IMR-90 (cell line): ENCODE results near the gene PLCG2.

Source experiments
- BHLHE40 ChIP-seq: fragments of 150-350 bp; IDR thresholded peaks from 2 replicates; pipeline ENCODE4 v1.6.1; 2016; ENCODE audit warnings: mild to moderate bottlenecking, low read depth, low read length
- CHD1 ChIP-seq: IDR thresholded peaks from 2 replicates; pipeline ENCODE4 v1.6.1; 2012; ENCODE audit warnings: low read depth, low read length, improper control_type of control experiment
- CTCF ChIP-seq: conservative IDR thresholded peaks from 2 replicates; pipeline ENCODE4 v1.5.1; 2012; ENCODE audit warnings: mild to moderate bottlenecking, low read depth, low read length, improper control_type of control experiment
- FOS ChIP-seq: fragments of 150-350 bp; IDR thresholded peaks from 2 replicates; pipeline ENCODE4 v1.6.1; 2016; ENCODE audit warnings: low read depth, low read length
- MAFK ChIP-seq: IDR thresholded peaks from 2 replicates; pipeline ENCODE4 v1.6.1; 2012; ENCODE audit warnings: low read depth, low read length, improper control_type of control experiment
- MXI1 ChIP-seq: IDR thresholded peaks from 2 replicates; pipeline ENCODE4 v1.6.1; 2012; ENCODE audit warnings: low read depth, mild to moderate bottlenecking, low read length, moderate library complexity, borderline replicate concordance
- NFE2L2 ChIP-seq: fragments of 150-350 bp; IDR thresholded peaks from 2 replicates; pipeline ENCODE4 v1.6.1; 2016; ENCODE audit warnings: low read depth, mild to moderate bottlenecking, low read length
- POLR2A ChIP-seq: IDR thresholded peaks from 2 replicates; pipeline ENCODE4 v1.6.1; 2012; ENCODE audit warnings: mild to moderate bottlenecking, low read depth, low read length
- RAD21 ChIP-seq: IDR thresholded peaks from 2 replicates; pipeline ENCODE4 v1.6.1; 2012; ENCODE audit warnings: low read length, improper control_type of control experiment
- RCOR1 ChIP-seq: IDR thresholded peaks from 2 replicates; pipeline ENCODE4 v1.6.1; 2012; ENCODE audit warnings: mild to moderate bottlenecking, low read length, improper control_type of control experiment; ENCODE audit not compliant: insufficient replicate concordance
- RFX5 ChIP-seq: IDR thresholded peaks from 2 replicates; pipeline ENCODE4 v1.8.0; 2012; ENCODE audit warnings: low read depth, mild to moderate bottlenecking, low read length, moderate library complexity
- SMC3 ChIP-seq: fragments of 150-350 bp; IDR thresholded peaks from 2 replicates; pipeline ENCODE4 v1.6.1; 2016; ENCODE audit warnings: low read depth, mild to moderate bottlenecking, antibody characterized with exemption, low read length, moderate library complexity
- TF ChIP-seq, protein P1 (sequence below): fragments of 150-350 bp; IDR thresholded peaks from 2 replicates; pipeline ENCODE4 v1.6.1; 2017; ENCODE audit warnings: mild to moderate bottlenecking, antibody characterized with exemption, low read length, low read depth

DNA sequence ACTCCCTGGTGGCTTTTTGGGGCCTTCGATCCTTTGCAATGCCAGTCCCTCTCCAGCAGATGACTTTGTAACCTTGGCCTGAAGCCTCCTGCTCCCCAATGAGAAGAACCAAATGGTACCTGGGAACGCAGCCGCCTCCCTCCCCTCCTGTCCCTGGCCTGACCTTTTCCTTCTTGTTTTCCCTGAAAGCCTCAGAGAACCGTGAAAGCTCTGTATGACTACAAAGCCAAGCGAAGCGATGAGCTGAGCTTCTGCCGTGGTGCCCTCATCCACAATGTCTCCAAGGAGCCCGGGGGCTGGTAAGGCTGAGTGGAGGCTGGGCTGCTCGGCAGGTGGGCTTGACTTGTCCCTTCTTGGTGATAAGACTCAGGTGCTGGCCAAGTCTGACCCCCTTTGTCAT is 144.2 kb downstream of the PLCG2 start:
- TF ChIP-seq CTCF (no peak), BHLHE40 (no peak), MAFK (no peak), POLR2A (no peak), FOS (no peak), RFX5 (no peak), CHD1 (no peak), RCOR1 (no peak), MXI1 (no peak), SMC3 (no peak), NFE2L2 (no peak), RAD21 (no peak)
- TF ChIP-seq, protein P1, sequence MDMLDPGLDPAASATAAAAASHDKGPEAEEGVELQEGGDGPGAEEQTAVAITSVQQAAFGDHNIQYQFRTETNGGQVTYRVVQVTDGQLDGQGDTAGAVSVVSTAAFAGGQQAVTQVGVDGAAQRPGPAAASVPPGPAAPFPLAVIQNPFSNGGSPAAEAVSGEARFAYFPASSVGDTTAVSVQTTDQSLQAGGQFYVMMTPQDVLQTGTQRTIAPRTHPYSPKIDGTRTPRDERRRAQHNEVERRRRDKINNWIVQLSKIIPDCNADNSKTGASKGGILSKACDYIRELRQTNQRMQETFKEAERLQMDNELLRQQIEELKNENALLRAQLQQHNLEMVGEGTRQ = no peak
